Progenitor cell of endocrine pancreas (in vitro differentiated cells): ENCODE measurements around the gene LRP1B. TPM values are rescaled to one million over a fixed set of nuclear protein-coding genes. Genes with fewer than 3 reads are reported as not detected.

Source experiments
- DNase-seq: peaks from one replicate; pipeline ENCODE4 v3.0.0; 2021; ENCODE audit warnings: low spot score; ENCODE audit not compliant: unreplicated experiment
- H3K27ac Mint-ChIP-seq: 2 replicates; pipeline ENCODE4 v1.8.0; 2021; ENCODE audit warnings: mild to moderate bottlenecking, moderate library complexity, mixed read lengths
- H3K27me3 Mint-ChIP-seq: 2 replicates; pipeline ENCODE4 v1.8.0; 2021; ENCODE audit warnings: mixed read lengths
- H3K36me3 Mint-ChIP-seq: 2 replicates; pipeline ENCODE4 v1.8.0; 2022; ENCODE audit warnings: mixed read lengths; ENCODE audit not compliant: insufficient read depth
- H3K4me1 Mint-ChIP-seq: 2 replicates; pipeline ENCODE4 v1.8.0; 2021; ENCODE audit warnings: low read depth, mixed read lengths
- H3K4me3 Mint-ChIP-seq: 2 replicates; pipeline ENCODE4 v1.8.0; 2021; ENCODE audit warnings: low read depth, mild to moderate bottlenecking, moderate library complexity, mixed read lengths
- H3K9me3 Mint-ChIP-seq: 2 replicates; pipeline ENCODE4 v1.8.0; 2021; ENCODE audit warnings: low read depth, mixed read lengths
- CTCF ChIP-seq: fragments of 200-600 bp; sonication (generic); IDR thresholded peaks from one replicate; pipeline ENCODE4 v1.5.0; 2021; ENCODE audit warnings: antibody characterized with exemption, mild to moderate bottlenecking; ENCODE audit not compliant: unreplicated experiment
- total RNA-seq: library from RNA; stranded (reverse); gene quantifications from 2 replicates; pipeline ENCODE4 v1.2.1, GENCODE V29; 2021

Gene LRP1B
- total RNA-seq, 1 donor from 2014 or later, result 0.57 TPM

- no peak overlapping the region for H3K27ac Mint-ChIP-seq
- no peak for TF ChIP-seq CTCF
- no peak overlapping the region for H3K4me3 Mint-ChIP-seq
- H3K27me3 Mint-ChIP-seq, result no peaks in the 10 kb centered on the region
- peaks cover 4% of the 10 kb centered on the region for H3K4me1 Mint-ChIP-seq
- no peaks in the 10 kb centered on the region for H3K36me3 Mint-ChIP-seq
- H3K9me3 Mint-ChIP-seq, result no peaks in the 10 kb centered on the region
- no peak for DNase-seq
Measured at GRCh38 chr2:140491876-140492275, 1638.9 kb downstream of the LRP1B start.

- H3K27me3 Mint-ChIP-seq, result no peaks in the 10 kb centered on the region
- no peak overlapping the region for H3K4me3 Mint-ChIP-seq
- H3K27ac Mint-ChIP-seq, result no peak overlapping the region
- no peak for TF ChIP-seq CTCF
- DNase-seq, result no peak
- H3K4me1 Mint-ChIP-seq, result peaks cover 6% of the 10 kb centered on the region
- no peaks in the 10 kb centered on the region for H3K36me3 Mint-ChIP-seq
- H3K9me3 Mint-ChIP-seq, result no peaks in the 10 kb centered on the region
Measured at GRCh38 chr2:140489193-140489592, 1641.6 kb downstream of the LRP1B start.

- Mint-ChIP-seq H3K9me3 (no peaks in the 10 kb centered on the region), H3K27ac (no peak overlapping the region), H3K27me3 (no peaks in the 10 kb centered on the region), H3K36me3 (no peaks in the 10 kb centered on the region), H3K4me3 (no peak overlapping the region), H3K4me1 (peaks cover 8% of the 10 kb centered on the region)
- TF ChIP-seq CTCF, result no peak
- no peak for DNase-seq
Measured at GRCh38 chr2:140481136-140481535, 1649.7 kb downstream of the LRP1B start.

GRCh38 chr2:140473851-140474250, 1657.0 kb downstream of the LRP1B start:
- Mint-ChIP-seq H3K4me3 (no peak overlapping the region), H3K27me3 (no peaks in the 10 kb centered on the region), H3K4me1 (peaks cover 15% of the 10 kb centered on the region), H3K36me3 (no peaks in the 10 kb centered on the region), H3K9me3 (no peaks in the 10 kb centered on the region), H3K27ac (no peak overlapping the region)
- no peak for TF ChIP-seq CTCF
- no peak for DNase-seq

GRCh38 chr2:140472676-140473075, 1658.1 kb downstream of the LRP1B start:
- TF ChIP-seq CTCF, result no peak
- no peaks in the 10 kb centered on the region for H3K9me3 Mint-ChIP-seq
- H3K4me3 Mint-ChIP-seq, result no peak overlapping the region
- no peaks in the 10 kb centered on the region for H3K27me3 Mint-ChIP-seq
- H3K27ac Mint-ChIP-seq, result no peak overlapping the region
- peaks cover 15% of the 10 kb centered on the region for H3K4me1 Mint-ChIP-seq
- no peaks in the 10 kb centered on the region for H3K36me3 Mint-ChIP-seq
- DNase-seq, result no peak
